Natural killer cell (primary cell): Measurements from ENCODE around the gene ACP2. TPM values are rescaled to one million over a fixed set of nuclear protein-coding genes. Genes with fewer than 3 reads are reported as not detected.

Experiments used
- ATAC-seq, 3 donors: fragments of 150-1000 bp in 2 of 3; fragments of 200-7000 bp in 1 of 3; cut with Tn5 transposase; 1 replicate in 1 of 3; 2 replicates in 2 of 3; pipeline ENCODE4 v1.10.0; 2021; ENCODE audit warnings: mild to moderate bottlenecking in 2 of 3, moderate library complexity in 2 of 3
- DNase-seq, 2 donors: peaks; one replicate each; pipeline versions ENCODE4 v3.0.0 to v3.0.0-alpha.2; 2013 to 2021; ENCODE audit warnings: mixed read lengths in 1 of 2
- H3K27ac ChIP-seq: one replicate; pipeline ENCODE4 v1.5.1; 2013; ENCODE audit warnings: mild to moderate bottlenecking, low read length
- H3K27me3 ChIP-seq: one replicate; pipeline ENCODE4 v1.6.1; 2013; ENCODE audit warnings: low read length; ENCODE audit not compliant: control insufficient read depth, insufficient read depth
- H3K36me3 ChIP-seq: one replicate; pipeline ENCODE4 v1.6.1; 2013; ENCODE audit warnings: low read length; ENCODE audit not compliant: control insufficient read depth, insufficient read depth
- H3K4me1 ChIP-seq: one replicate; pipeline ENCODE4 v1.6.1; 2013; ENCODE audit warnings: low read length; ENCODE audit not compliant: control insufficient read depth, insufficient read depth
- H3K4me3 ChIP-seq: one replicate; pipeline ENCODE4 v1.5.1; 2013; ENCODE audit warnings: low read length
- H3K9me3 ChIP-seq: one replicate; pipeline ENCODE4 v1.6.1; 2013; ENCODE audit warnings: low read length; ENCODE audit not compliant: control insufficient read depth, insufficient read depth
- H3K27ac Mint-ChIP-seq, 2 donors: one replicate each; pipeline ENCODE4 v1.8.0; 2022; ENCODE audit warnings: mild to moderate bottlenecking in 2 of 2, mixed read lengths in 2 of 2, moderate library complexity in 1 of 2
- H3K27me3 Mint-ChIP-seq, 2 donors: one replicate each; pipeline ENCODE4 v1.8.0; 2022; ENCODE audit warnings: low read depth in 2 of 2, mixed read lengths in 2 of 2
- H3K36me3 Mint-ChIP-seq: one replicate; pipeline ENCODE4 v1.8.0; 2022; ENCODE audit warnings: mixed read lengths
- H3K4me1 Mint-ChIP-seq, 2 donors: one replicate each; pipeline ENCODE4 v1.8.0; 2022; ENCODE audit warnings: mixed read lengths in 2 of 2
- H3K4me3 Mint-ChIP-seq: one replicate; pipeline ENCODE4 v1.8.0; 2022; ENCODE audit warnings: mild to moderate bottlenecking, moderate library complexity, mixed read lengths
- H3K9me3 Mint-ChIP-seq, 2 donors: one replicate each; pipeline ENCODE4 v1.8.0; 2022; ENCODE audit warnings: mixed read lengths in 2 of 2
- CTCF ChIP-seq: fragments of 200-600 bp; IDR thresholded peaks from one replicate; pipeline ENCODE4 v1.8.0; 2022; ENCODE audit warnings: antibody characterized with exemption
- WGBS: methylation state at CpG from one replicate; pipeline ENCODE4 v1.1.7; 2013; ENCODE audit warnings: missing lambda C conversion rate; ENCODE audit not compliant: insufficient coverage; 5-methylcytosine and 5-hydroxymethylcytosine counted together
- intact Hi-C: fragments of 100-400 bp; cut with micrococcal nuclease; formaldehyde crosslinking; loops from one replicate; pipeline ENCODE4 v1.14.2; 2022
- total RNA-seq, 4 donors: library from RNA; stranded (reverse); fragments of 120-200 nt in 1 of 4; gene quantifications; one replicate each; pipeline versions ENCODE4 v1.2.3 to v1.2.4, GENCODE V29; 2013 to 2022

Gene ACP2
- total RNA-seq, 3 donors from 2014 or later (not counting 1 experiment from before 2014, with no cell fraction given), result 15.5 to 21.9 (median 16.8) TPM

- Mint-ChIP-seq H3K27me3 (no peaks in the 10 kb centered on the region), H3K4me3 (no peak overlapping the region), H3K9me3 (no peaks in the 10 kb centered on the region), H3K4me1 (peaks cover 12 to 17% of the 10 kb centered on the region in 2 donors), H3K27ac (no peak overlapping the region), H3K36me3 (peaks cover 21% of the 10 kb centered on the region)
- WGBS, result 100% methylated on average over 2 of the region's 4 CpGs
- Histone ChIP-seq H3K4me3 (no peak overlapping the region), H3K9me3 (no peaks in the 10 kb centered on the region), H3K4me1 (no peaks in the 10 kb centered on the region), H3K27ac (no peak overlapping the region), H3K27me3 (no peaks in the 10 kb centered on the region), H3K36me3 (peaks cover 88% of the 10 kb centered on the region)
- intact Hi-C loops, result no loop called here
- no peak for TF ChIP-seq CTCF
- ATAC-seq (no peak), DNase-seq (no peak)
These were observed 30.2 kb upstream of the ACP2 start for GRCh38 chr11:47278769-47279168.

GRCh38 chr11:47278058-47278457 is 29.4 kb upstream of the ACP2 start:
- H3K27me3 ChIP-seq, result no peaks in the 10 kb centered on the region
- Mint-ChIP-seq H3K36me3 (peaks cover 21% of the 10 kb centered on the region), H3K4me3 (no peak overlapping the region), H3K4me1 (peaks cover 12 to 21% of the 10 kb centered on the region in 2 donors), H3K27ac (no peak overlapping the region), H3K9me3 (no peaks in the 10 kb centered on the region), H3K27me3 (no peaks in the 10 kb centered on the region)
- 95% methylated on average over 2 of the region's 3 CpGs for WGBS
- intact Hi-C loops, result no loop called here
- no peaks in the 10 kb centered on the region for H3K9me3 ChIP-seq
- H3K4me1 ChIP-seq, result no peaks in the 10 kb centered on the region
- no peak for DNase-seq
- no peak for ATAC-seq
- TF ChIP-seq CTCF, result no peak
- H3K27ac ChIP-seq, result no peak overlapping the region
- H3K4me3 ChIP-seq, result no peak overlapping the region
- H3K36me3 ChIP-seq, result peaks cover 82% of the 10 kb centered on the region

- no peak for DNase-seq
- WGBS, result 92% methylated on average over 2 of the region's 4 CpGs
- Mint-ChIP-seq H3K4me1 (peaks cover 23 to 33% of the 10 kb centered on the region in 2 donors), H3K9me3 (no peaks in the 10 kb centered on the region), H3K36me3 (peaks cover 14% of the 10 kb centered on the region), H3K27ac (no peak overlapping the region), H3K4me3 (no peak overlapping the region), H3K27me3 (no peaks in the 10 kb centered on the region)
- TF ChIP-seq CTCF, result no peak
- no peak for ATAC-seq
- intact Hi-C loops, result no loop called here
- Histone ChIP-seq H3K9me3 (no peaks in the 10 kb centered on the region), H3K4me1 (peaks cover 5% of the 10 kb centered on the region), H3K36me3 (peaks cover 72% of the 10 kb centered on the region), H3K27ac (no peak overlapping the region), H3K4me3 (no peak overlapping the region), H3K27me3 (no peaks in the 10 kb centered on the region)
These were observed 28.3 kb upstream of the ACP2 start for GRCh38 chr11:47276923-47277322.

GRCh38 chr11:47274495-47275235 is 26.1 kb upstream of the ACP2 start:
- H3K4me1 ChIP-seq, result peaks cover 21% of the 10 kb centered on the region
- no peaks in the 10 kb centered on the region for H3K9me3 ChIP-seq
- H3K4me3 ChIP-seq, result no peak overlapping the region
- Mint-ChIP-seq H3K9me3 (no peaks in the 10 kb centered on the region), H3K27me3 (no peaks in the 10 kb centered on the region), H3K4me3 (peak overlapping the region; percentile 22), H3K4me1 (peaks cover 38 to 46% of the 10 kb centered on the region in 2 donors), H3K27ac (peak overlapping the region in 1 of 2 donors; percentile 45), H3K36me3 (peaks cover 8% of the 10 kb centered on the region)
- no peaks in the 10 kb centered on the region for H3K27me3 ChIP-seq
- DNase-seq (no peak), ATAC-seq (no peak)
- peaks cover 54% of the 10 kb centered on the region for H3K36me3 ChIP-seq
- no peak overlapping the region for H3K27ac ChIP-seq
- TF ChIP-seq CTCF, result no peak
- intact Hi-C loops, result no loop called here
- WGBS, result 98% methylated on average over 28 of the region's 28 CpGs
